HEK293 (cell line): Measurements from ENCODE around the gene TCF20.

ENCODE experiments used
- CTCF ChIP-seq: fragments of 450-650 bp; formaldehyde crosslinking; IDR thresholded peaks from 2 replicates; pipeline ENCODE4 v1.5.1; 2016; ENCODE audit warnings: missing biosample characterization, missing genetic modification characterization
- ZBTB8A ChIP-seq: fragments of 450-650 bp; formaldehyde crosslinking; IDR thresholded peaks from 2 replicates; pipeline ENCODE4 v1.5.1; 2016; ENCODE audit warnings: missing biosample characterization, missing genetic modification characterization

- TF ChIP-seq CTCF (tag by site-specific recombination) = no peak
- TF ChIP-seq ZBTB8A (tag by site-specific recombination) = no peak
Observed at GRCh38 chr22:42271906-42272305, 1.5 kb upstream of the TCF20 start.
